Measurements from ENCODE around the gene COL1A1.

DNA sequence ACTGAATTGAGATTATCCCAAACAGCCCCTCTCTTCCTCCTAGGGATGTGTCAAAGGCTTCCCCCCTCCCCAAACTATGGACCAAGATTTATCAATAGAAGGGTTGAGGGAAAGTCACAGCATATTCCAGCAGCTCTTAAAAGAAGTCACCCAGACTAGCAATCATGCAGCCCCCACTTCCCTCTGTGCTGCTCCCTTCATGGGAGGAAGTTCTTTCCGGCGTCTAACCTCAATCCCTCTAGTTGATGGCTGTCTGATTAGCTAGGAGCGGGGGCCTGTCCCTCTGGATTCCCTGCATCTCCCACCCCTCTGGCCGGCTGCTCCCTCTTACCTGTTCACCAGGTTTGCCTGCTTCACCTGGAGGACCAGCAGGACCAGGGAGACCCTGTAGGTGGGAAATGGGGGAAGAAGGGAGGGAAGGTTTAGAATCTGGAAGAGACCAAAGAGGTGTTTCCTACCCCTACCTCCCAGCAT lies 9.2 kb downstream of the COL1A1 start:
- TF ChIP-seq, protein P1, sequence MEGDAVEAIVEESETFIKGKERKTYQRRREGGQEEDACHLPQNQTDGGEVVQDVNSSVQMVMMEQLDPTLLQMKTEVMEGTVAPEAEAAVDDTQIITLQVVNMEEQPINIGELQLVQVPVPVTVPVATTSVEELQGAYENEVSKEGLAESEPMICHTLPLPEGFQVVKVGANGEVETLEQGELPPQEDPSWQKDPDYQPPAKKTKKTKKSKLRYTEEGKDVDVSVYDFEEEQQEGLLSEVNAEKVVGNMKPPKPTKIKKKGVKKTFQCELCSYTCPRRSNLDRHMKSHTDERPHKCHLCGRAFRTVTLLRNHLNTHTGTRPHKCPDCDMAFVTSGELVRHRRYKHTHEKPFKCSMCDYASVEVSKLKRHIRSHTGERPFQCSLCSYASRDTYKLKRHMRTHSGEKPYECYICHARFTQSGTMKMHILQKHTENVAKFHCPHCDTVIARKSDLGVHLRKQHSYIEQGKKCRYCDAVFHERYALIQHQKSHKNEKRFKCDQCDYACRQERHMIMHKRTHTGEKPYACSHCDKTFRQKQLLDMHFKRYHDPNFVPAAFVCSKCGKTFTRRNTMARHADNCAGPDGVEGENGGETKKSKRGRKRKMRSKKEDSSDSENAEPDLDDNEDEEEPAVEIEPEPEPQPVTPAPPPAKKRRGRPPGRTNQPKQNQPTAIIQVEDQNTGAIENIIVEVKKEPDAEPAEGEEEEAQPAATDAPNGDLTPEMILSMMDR (IDR thresholded peaks at IDR 0.05), result no peak
- TF ChIP-seq EZH2 (IDR thresholded peaks at IDR 0.05), result no peak

All from neural progenitor cell (in vitro differentiated cells).